Fibroblast of lung (primary cell): ENCODE data around the gene NUMA1. TPM values are rescaled to one million over a fixed set of nuclear protein-coding genes. Genes with fewer than 3 reads are reported as not detected.

Source experiments
- DNase-seq, 2 donors: peaks; one replicate each; pipeline versions ENCODE4 v3.0.0 to v3.0.0-alpha.2; 2010; ENCODE audit warnings: low read depth in 2 of 2
- H2AFZ ChIP-seq: 2 replicates; pipeline ENCODE4 v1.5.1; 2012; ENCODE audit warnings: low read length, control low read depth, inconsistent platforms
- H3K27ac ChIP-seq: 2 replicates; pipeline ENCODE4 v1.5.1; 2011; ENCODE audit warnings: low read length, control low read depth; ENCODE audit not compliant: insufficient read depth
- H3K27me3 ChIP-seq: 2 replicates; pipeline ENCODE4 v1.5.1; 2011; ENCODE audit warnings: mild to moderate bottlenecking, low read length; ENCODE audit not compliant: control insufficient read depth, insufficient read depth
- H3K36me3 ChIP-seq: 2 replicates; pipeline ENCODE4 v1.5.1; 2011; ENCODE audit warnings: low read length; ENCODE audit not compliant: control insufficient read depth, insufficient read depth
- H3K4me1 ChIP-seq: 2 replicates; pipeline ENCODE4 v1.5.1; 2011; ENCODE audit warnings: low read length; ENCODE audit not compliant: control insufficient read depth, insufficient read depth; ENCODE audit errors: extremely low read depth
- H3K4me2 ChIP-seq: 2 replicates; pipeline ENCODE4 v1.5.1; 2011; ENCODE audit warnings: low read length, control low read depth; ENCODE audit not compliant: insufficient read depth; ENCODE audit errors: extremely low read depth
- H3K4me3 ChIP-seq, 4 experiments: fragments of 200-600 bp in 1 of 4; sonication (generic) in 1 of 4; replicated peaks in 1 of 4; 2 replicates each; pipeline ENCODE4 v1.5.1; 2011 to 2016; ENCODE audit warnings: low read length in 4 of 4, low read depth in 3 of 4, mild to moderate bottlenecking in 3 of 4, control low read depth in 2 of 4, inconsistent platforms in 1 of 4, mixed read lengths in 1 of 4; ENCODE audit not compliant: insufficient read depth in 1 of 4; ENCODE audit errors: control extremely low read depth in 1 of 4
- H3K79me2 ChIP-seq: 2 replicates; pipeline ENCODE4 v1.5.1; 2012; ENCODE audit warnings: mild to moderate bottlenecking, low read length, inconsistent platforms; ENCODE audit not compliant: control insufficient read depth, insufficient read depth
- H3K9ac ChIP-seq: 2 replicates; pipeline ENCODE4 v1.5.1; 2011; ENCODE audit warnings: mild to moderate bottlenecking, low read length, control low read depth; ENCODE audit not compliant: insufficient read depth
- H3K9me3 ChIP-seq: 2 replicates; pipeline ENCODE4 v1.5.1; 2012; ENCODE audit warnings: low read depth, low read length; ENCODE audit not compliant: control insufficient read depth, insufficient read depth
- H4K20me1 ChIP-seq: 2 replicates; pipeline ENCODE4 v1.5.1; 2011; ENCODE audit warnings: low read length; ENCODE audit not compliant: control insufficient read depth, insufficient read depth; ENCODE audit errors: extremely low read depth
- CTCF ChIP-seq, 2 donors: IDR thresholded peaks in 1 of 2; conservative IDR thresholded peaks in 1 of 2; 1 replicate in 1 of 2; 2 replicates in 1 of 2; pipeline ENCODE4 v1.5.1; 2011 to 2012; ENCODE audit warnings: low read length in 2 of 2, control low read depth in 1 of 2, inconsistent platforms in 1 of 2, low read depth in 1 of 2, mild to moderate bottlenecking in 1 of 2
- EZH2 ChIP-seq: IDR thresholded peaks from 2 replicates; pipeline ENCODE4 v1.5.1; 2012; ENCODE audit warnings: low read length, control low read depth, mild to moderate bottlenecking; ENCODE audit errors: missing control alignments
- polyA plus RNA-seq, 2 donors: library from polyadenylated mRNA; depleted of rRNA in 1 of 2; stranded (reverse) in 1 of 2; unstranded in 1 of 2; fragments of >200 nt; gene quantifications; 2 replicates each; pipeline ENCODE4 v1.2.1, GENCODE V29; 2011 to 2012; ENCODE audit warnings: missing spikeins in 1 of 2
- total RNA-seq: library from RNA; depleted of rRNA; stranded (reverse); fragments of >200 nt; gene quantifications from 2 replicates; pipeline ENCODE4 v1.2.1, GENCODE V29; 2014

NUMA1 gene
- total and polyA plus RNA-seq, 2 donors (not counting 1 experiment from before 2014, with no cell fraction given), result 59.0 to 247 TPM

GRCh38 chr11:72103754-72104167 is 23.4 kb upstream of the NUMA1 start:
- no peaks in the 10 kb centered on the region for H3K27me3 ChIP-seq
- peak overlapping the region; percentile 82 for H3K27ac ChIP-seq
- peaks cover 39% of the 10 kb centered on the region for H3K79me2 ChIP-seq
- peak overlapping the region; percentile 69 for H3K4me2 ChIP-seq
- H3K4me3 ChIP-seq, result peak overlapping the region in 3 of 4 experiments; percentile 36 to 45 (median 44)
- peaks cover 5% of the 10 kb centered on the region for H3K36me3 ChIP-seq
- H2AFZ ChIP-seq, result peak overlapping the region; percentile 84
- H3K9ac ChIP-seq, result peak overlapping the region; percentile 40
- H3K9me3 ChIP-seq, result no peaks in the 10 kb centered on the region
- peaks cover 18% of the 10 kb centered on the region for H3K4me1 ChIP-seq
- no peak for DNase-seq
- TF ChIP-seq EZH2 (no peak), CTCF (conservative IDR thresholded peaks at IDR 0.05 in 1 of 2, IDR thresholded peaks at IDR 0.05 in 1 of 2; ENCODE audit: low read depth in 1 of 2, low read length in 2 of 2) (no peak)
- no peaks in the 10 kb centered on the region for H4K20me1 ChIP-seq

GRCh38 chr11:72102946-72103753 is 22.8 kb upstream of the NUMA1 start, which contains the start of gene LAMTOR1:
LAMTOR1 (minus strand) TSS chr11:72103297; CDS start chr11:72103224, 73 bp downstream.
- H3K79me2 ChIP-seq, result peaks cover 40% of the 10 kb centered on the region
- peak within 1 kb of the TSS; percentile 96 to 100 (median 98) for H3K4me3 ChIP-seq
- peaks cover 11% of the 10 kb centered on the region for H3K36me3 ChIP-seq
- no peaks in the 10 kb centered on the region for H4K20me1 ChIP-seq
- peak; percentile 44 to 53 for TF ChIP-seq CTCF (conservative IDR thresholded peaks at IDR 0.05 in 1 of 2, IDR thresholded peaks at IDR 0.05 in 1 of 2; ENCODE audit: low read depth in 1 of 2, low read length in 2 of 2)
- TF ChIP-seq EZH2, result no peak
- H3K4me2 ChIP-seq, result peak within 1 kb of the TSS; percentile 99
- peak; percentile 98 to 99 for DNase-seq
- no peaks in the 10 kb centered on the region for H3K9me3 ChIP-seq
- peak within 1 kb of the TSS; percentile 92 for H3K27ac ChIP-seq
- peak within 1 kb of the TSS; percentile 84 for H2AFZ ChIP-seq
- H3K4me1 ChIP-seq, result peaks cover 18% of the 10 kb centered on the region
- H3K27me3 ChIP-seq, result no peaks in the 10 kb centered on the region
- H3K9ac ChIP-seq, result peak within 1 kb of the TSS; percentile 94

GRCh38 chr11:72102631-72102945 is 22.2 kb upstream of the NUMA1 start:
- Histone ChIP-seq H3K4me3 (peak overlapping the region; percentile 96 to 100 (median 98)), H3K9ac (peak overlapping the region; percentile 94), H3K27ac (peak overlapping the region; percentile 92), H3K4me1 (peaks cover 18% of the 10 kb centered on the region), H3K27me3 (no peaks in the 10 kb centered on the region), H4K20me1 (no peaks in the 10 kb centered on the region), H3K79me2 (peaks cover 40% of the 10 kb centered on the region), H3K36me3 (peaks cover 11% of the 10 kb centered on the region), H3K4me2 (peak overlapping the region; percentile 99), H2AFZ (no peak overlapping the region), H3K9me3 (no peaks in the 10 kb centered on the region)
- no peak for TF ChIP-seq EZH2
- DNase-seq, result no peak
